Astrocyte of the spinal cord (primary cell): ENCODE measurements around the gene CWF19L1.
A peak's percentile ranks its signal among the peaks of the same experiment; 100 is the strongest.

Source experiments
- DNase-seq: peaks from one replicate; pipeline ENCODE4 v3.0.0; 2011; ENCODE audit warnings: low read depth, low spot score
- H3K4me3 ChIP-seq: 2 replicates; pipeline ENCODE4 v1.5.1; 2011; ENCODE audit warnings: low read depth, mild to moderate bottlenecking, low read length, moderate library complexity
- in situ Hi-C: cut with HindIII; loops from 2 replicates; pipeline ENCODE4 v1.10.0; 2017; ENCODE audit warnings: low sequenced_read_pairs
- TF ChIP-seq, protein P1 (sequence below): IDR thresholded peaks from 2 replicates; pipeline ENCODE4 v1.5.1; 2012; ENCODE audit warnings: low read depth, mild to moderate bottlenecking, low read length, inconsistent platforms

Gene CWF19L1

DNA sequence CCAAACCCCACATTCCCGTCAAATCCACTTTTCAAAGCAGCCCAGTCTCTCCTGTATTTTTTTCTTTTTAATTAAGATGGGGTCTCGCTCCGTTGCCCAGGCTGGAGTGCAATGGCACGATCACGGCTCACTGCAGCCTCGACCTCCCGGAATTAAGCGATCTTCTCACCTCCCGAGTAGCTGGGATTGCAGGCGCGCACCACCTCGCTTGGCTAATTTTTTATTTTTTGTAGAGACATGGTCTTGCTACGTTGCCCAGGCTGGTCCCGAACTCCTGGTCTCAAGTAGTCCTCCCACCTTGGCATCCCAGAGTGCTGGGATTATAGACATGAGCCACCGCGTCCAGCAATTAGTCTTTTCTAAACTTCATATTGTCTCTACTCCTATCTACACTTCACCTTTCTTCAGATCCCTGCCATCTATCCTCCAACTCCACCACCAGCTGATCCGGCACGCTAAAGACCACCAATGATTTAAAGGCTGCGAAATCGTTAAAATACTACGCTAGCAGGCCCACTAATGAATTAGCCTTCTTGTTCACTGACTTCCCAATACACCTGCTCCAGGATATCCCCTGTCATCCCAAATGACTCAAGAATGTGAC lies 37.5 kb downstream of the CWF19L1 start:
- DNase-seq, result no peak
- TF ChIP-seq, protein P1, sequence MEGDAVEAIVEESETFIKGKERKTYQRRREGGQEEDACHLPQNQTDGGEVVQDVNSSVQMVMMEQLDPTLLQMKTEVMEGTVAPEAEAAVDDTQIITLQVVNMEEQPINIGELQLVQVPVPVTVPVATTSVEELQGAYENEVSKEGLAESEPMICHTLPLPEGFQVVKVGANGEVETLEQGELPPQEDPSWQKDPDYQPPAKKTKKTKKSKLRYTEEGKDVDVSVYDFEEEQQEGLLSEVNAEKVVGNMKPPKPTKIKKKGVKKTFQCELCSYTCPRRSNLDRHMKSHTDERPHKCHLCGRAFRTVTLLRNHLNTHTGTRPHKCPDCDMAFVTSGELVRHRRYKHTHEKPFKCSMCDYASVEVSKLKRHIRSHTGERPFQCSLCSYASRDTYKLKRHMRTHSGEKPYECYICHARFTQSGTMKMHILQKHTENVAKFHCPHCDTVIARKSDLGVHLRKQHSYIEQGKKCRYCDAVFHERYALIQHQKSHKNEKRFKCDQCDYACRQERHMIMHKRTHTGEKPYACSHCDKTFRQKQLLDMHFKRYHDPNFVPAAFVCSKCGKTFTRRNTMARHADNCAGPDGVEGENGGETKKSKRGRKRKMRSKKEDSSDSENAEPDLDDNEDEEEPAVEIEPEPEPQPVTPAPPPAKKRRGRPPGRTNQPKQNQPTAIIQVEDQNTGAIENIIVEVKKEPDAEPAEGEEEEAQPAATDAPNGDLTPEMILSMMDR, result no peak
- in situ Hi-C loops, result no loop called here
- peak overlapping the region; percentile 98 for H3K4me3 ChIP-seq

DNA sequence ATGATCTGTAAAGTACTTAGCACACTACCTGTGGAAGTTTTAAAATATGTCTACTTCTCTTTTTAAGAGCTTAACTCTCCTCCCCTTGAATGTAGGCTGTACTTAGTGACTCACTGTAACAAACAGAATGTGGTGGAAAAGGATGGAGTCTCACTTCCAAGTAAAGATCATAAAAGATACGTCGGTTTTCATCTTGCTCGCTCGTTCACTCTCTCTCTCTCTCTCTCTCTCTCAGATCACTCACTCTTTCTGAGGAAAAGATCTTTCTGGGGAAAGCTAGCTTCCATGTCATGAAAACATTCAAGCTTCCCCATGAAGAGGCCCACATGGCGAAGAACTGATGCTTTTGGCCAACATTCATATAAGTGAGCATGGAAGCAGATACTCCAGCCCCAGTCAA lies 43.6 kb downstream of the CWF19L1 start:
- no peak overlapping the region for H3K4me3 ChIP-seq
- DNase-seq, result no peak
- in situ Hi-C loops, result no loop called here
- TF ChIP-seq, protein P1, result no peak

DNA sequence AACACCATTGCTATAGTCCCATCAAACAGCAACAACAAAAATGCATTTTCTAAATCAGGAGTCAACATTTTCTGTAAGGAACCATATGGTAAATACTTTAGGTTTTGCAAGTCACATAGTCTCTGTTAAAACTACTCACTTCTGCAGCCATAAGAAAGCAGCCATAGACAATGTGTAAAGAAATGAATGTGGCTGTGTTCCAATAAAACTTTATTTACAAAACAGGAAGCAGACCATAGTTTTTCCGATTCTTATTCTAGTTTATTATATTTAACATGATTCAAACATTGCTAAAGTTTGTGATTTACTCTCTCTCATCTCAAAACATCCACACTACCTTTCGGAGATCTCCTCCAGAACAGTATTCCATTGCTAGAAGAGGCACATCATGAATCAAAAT lies 44.9 kb downstream of the CWF19L1 start:
- in situ Hi-C loops, result no loop called here
- TF ChIP-seq, protein P1, result no peak
- no peak for DNase-seq
- no peak overlapping the region for H3K4me3 ChIP-seq

DNA sequence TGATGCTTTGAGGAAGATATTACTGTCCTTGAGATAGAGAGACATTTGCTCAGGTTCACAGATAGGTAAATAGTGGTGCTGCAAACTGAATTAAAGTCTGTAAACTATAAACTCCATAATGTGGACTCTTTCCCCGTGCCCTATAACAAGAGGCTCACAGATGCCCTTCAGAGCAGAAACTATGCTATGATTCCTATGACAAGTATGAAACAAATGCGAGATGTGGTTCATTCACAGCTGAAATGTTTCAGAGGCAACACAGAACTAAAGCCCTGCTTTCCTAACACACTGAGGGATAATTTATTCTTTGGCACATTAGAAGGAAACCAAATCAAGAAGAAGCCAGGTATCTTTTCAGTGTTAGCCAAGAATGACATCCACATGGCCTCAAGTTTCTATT lies 51.4 kb downstream of the CWF19L1 start:
- in situ Hi-C loops, result no loop called here
- DNase-seq, result no peak
- TF ChIP-seq, protein P1, result no peak
- no peak overlapping the region for H3K4me3 ChIP-seq

DNA sequence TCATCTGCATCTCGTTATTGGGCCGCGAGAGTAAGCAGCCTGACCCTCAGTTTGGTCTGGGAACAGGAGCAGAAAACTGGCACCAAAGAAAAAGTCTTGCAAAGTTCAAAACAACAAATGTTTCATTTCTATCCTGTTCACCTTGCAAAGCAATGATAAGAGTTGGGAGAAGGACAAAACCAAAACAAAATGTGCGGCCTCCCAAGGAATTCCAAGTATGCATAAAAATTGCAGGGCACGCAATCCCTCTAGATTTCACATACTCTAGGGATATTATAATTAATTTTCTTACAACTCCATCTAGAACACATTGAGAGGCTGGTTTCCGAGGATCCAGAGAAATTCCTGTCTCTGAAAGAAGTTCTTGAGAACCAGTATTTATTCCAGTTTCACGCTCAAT lies 58.1 kb downstream of the CWF19L1 start:
- TF ChIP-seq, protein P1, result no peak
- DNase-seq, result peak; percentile 17
- in situ Hi-C loops, result no loop called here
- no peak overlapping the region for H3K4me3 ChIP-seq

DNA sequence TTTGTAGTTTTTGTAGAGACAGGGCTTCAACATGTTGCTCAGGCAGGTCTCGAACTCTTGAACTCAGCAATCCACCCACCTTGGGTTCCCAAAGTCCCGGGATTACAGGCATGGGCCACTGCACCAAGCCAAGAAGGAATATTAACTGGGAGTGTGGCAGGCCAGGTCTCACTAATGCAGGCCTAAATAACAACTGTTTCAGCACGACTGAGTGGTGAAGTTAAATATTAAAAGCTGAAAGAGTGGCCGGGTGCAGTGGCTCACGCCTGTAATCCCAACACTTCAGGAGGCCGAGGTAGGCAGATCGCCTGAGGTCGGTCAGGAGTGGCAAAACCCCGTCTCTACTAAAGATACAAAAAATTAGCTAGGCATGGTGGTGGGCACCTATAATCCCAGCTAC lies 59.2 kb downstream of the CWF19L1 start:
- in situ Hi-C loops, result no loop called here
- DNase-seq, result no peak
- no peak overlapping the region for H3K4me3 ChIP-seq
- TF ChIP-seq, protein P1, result no peak

DNA sequence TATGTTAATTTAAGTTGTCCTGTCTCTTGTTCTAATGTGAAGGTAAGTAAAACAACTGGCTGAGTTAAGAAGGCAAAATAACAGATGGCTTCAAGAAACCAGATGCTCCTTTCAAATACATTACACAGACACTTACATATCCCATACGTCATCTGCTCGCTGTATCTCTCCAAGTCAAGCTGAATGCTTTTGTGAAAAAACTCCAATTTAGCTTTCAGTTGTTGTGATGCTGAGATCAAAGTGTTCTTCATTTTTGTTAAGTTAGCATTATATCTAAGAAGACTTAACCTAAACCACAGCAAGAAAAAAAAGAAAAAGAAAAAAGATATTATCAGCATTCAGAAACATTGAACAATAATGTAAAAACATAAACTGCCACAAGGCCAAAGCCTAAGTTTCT lies 63.1 kb downstream of the CWF19L1 start:
- TF ChIP-seq, protein P1, result no peak
- H3K4me3 ChIP-seq, result no peak overlapping the region
- DNase-seq, result no peak
- in situ Hi-C loops, result no loop called here
